ENCODE measurements around the gene KIAA0232.

GRCh38 chr4:6848717-6849305 lies 66.3 kb downstream of the KIAA0232 start:
- no peak for TF ChIP-seq CTCF (IDR thresholded peaks at IDR 0.05; ENCODE audit: poor library complexity)
- no peak for TF ChIP-seq EZH2phosphoT487 (IDR thresholded peaks at IDR 0.05; ENCODE audit: low read depth, severe bottlenecking, unreplicated experiment)
